ENCODE measurements around the gene CRYGA. TPM values are rescaled to one million over a fixed set of nuclear protein-coding genes. Genes with fewer than 3 reads are reported as not detected.

CRYGA gene
- total RNA-seq, 1 donor from 2014 or later: not detected

DNA sequence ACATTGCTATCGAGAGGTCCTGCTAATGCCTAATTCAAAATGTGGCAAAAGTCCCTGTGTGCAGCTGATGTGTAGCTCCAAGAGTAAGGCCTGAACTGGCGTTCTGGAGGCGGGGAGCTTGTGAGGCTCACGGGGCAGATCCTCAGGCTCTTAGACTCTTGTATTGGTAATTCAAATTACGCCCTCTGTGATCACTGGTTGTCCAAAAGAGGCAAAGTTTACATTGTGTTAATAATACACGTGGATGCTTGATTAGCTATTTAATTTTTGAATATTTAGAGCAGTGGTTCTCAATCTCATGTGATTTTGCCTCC, 12.4 kb upstream of the CRYGA start:
- H3K27ac Mint-ChIP-seq (ENCODE audit: unreplicated experiment): no peak overlapping the region
- no peak for DNase-seq (ENCODE audit: low read depth, low spot score)
- no peaks in the 10 kb centered on the region for H3K27me3 Mint-ChIP-seq (ENCODE audit: low read depth)
- H3K9me3 Mint-ChIP-seq: no peaks in the 10 kb centered on the region
- TF ChIP-seq, protein P1, sequence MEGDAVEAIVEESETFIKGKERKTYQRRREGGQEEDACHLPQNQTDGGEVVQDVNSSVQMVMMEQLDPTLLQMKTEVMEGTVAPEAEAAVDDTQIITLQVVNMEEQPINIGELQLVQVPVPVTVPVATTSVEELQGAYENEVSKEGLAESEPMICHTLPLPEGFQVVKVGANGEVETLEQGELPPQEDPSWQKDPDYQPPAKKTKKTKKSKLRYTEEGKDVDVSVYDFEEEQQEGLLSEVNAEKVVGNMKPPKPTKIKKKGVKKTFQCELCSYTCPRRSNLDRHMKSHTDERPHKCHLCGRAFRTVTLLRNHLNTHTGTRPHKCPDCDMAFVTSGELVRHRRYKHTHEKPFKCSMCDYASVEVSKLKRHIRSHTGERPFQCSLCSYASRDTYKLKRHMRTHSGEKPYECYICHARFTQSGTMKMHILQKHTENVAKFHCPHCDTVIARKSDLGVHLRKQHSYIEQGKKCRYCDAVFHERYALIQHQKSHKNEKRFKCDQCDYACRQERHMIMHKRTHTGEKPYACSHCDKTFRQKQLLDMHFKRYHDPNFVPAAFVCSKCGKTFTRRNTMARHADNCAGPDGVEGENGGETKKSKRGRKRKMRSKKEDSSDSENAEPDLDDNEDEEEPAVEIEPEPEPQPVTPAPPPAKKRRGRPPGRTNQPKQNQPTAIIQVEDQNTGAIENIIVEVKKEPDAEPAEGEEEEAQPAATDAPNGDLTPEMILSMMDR (conservative IDR thresholded peaks at IDR 0.05): no peak
- H3K4me3 Mint-ChIP-seq: no peak overlapping the region
- H3K4me1 Mint-ChIP-seq: peaks cover 10% of the 10 kb centered on the region
- no peaks in the 10 kb centered on the region for H3K36me3 Mint-ChIP-seq (ENCODE audit: low read depth)

DNA sequence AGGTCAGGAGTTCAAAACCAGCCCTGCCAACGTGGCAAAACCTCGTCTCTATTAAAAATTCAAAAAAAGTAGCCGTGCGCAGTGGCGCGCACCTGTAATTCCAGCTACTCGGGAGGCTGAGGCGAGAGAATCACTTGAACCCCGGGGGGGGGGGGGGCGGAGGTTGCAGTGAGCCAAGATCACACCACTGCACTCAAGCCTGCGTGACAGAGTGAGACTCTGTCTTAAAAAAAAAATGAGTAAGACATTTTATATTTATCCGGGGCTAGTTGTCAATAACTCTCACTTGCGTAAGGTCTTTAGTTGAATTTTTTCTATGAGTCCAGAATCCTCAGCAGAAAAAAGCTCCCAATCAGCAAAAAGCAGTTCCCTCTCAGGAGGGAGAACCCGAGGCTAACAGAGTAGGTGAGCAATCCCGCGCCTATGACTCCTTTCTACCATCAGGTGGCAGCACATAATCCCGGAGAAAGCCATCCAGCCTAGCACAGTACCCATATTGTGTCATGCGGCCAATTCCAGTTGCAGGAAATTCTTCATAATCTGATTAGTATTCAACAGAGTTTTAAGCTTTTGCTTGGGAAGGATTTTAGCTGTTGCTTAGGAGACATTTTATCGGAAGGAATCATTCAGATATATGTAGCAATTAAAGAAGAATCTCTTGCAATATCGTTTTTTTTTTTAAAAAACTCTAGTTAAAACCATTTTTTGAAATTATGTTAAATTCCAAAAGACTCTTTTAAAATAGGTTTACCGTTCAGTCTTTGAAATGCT, 11.9 kb upstream of the CRYGA start:
- Mint-ChIP-seq H3K4me1 (peaks cover 11% of the 10 kb centered on the region), H3K36me3 (ENCODE audit: low read depth) (no peaks in the 10 kb centered on the region), H3K4me3 (no peak overlapping the region), H3K27me3 (ENCODE audit: low read depth) (no peaks in the 10 kb centered on the region), H3K27ac (ENCODE audit: unreplicated experiment) (no peak overlapping the region), H3K9me3 (no peaks in the 10 kb centered on the region)
- peak; percentile 76 for DNase-seq (ENCODE audit: low read depth, low spot score)
- TF ChIP-seq, protein P1 (conservative IDR thresholded peaks at IDR 0.05): peak; percentile 90

DNA sequence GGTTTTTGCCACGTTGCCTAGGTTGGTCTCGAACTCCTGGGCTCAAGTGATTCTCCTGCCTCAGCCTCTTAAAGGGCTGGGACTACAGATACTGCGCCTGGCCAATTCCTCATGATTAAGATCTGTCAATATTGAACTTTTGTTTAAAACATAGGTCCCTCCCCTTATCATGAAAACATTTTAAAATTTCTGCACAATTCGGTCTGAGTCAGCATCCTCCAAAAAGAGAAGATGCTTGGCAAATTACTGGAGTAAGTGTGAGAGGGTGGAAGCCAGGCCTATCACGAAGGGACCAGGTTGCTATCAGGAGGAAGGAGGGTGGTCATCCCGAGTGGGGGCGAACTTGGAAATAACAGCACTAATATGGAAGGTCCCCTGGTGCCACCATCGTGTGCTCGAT, 10.8 kb upstream of the CRYGA start:
- Mint-ChIP-seq H3K4me1 (peaks cover 15% of the 10 kb centered on the region), H3K36me3 (ENCODE audit: low read depth) (no peaks in the 10 kb centered on the region), H3K4me3 (no peak overlapping the region), H3K27ac (ENCODE audit: unreplicated experiment) (no peak overlapping the region), H3K27me3 (ENCODE audit: low read depth) (no peaks in the 10 kb centered on the region), H3K9me3 (no peaks in the 10 kb centered on the region)
- no peak for DNase-seq (ENCODE audit: low read depth, low spot score)
- TF ChIP-seq, protein P1 (conservative IDR thresholded peaks at IDR 0.05): no peak

DNA sequence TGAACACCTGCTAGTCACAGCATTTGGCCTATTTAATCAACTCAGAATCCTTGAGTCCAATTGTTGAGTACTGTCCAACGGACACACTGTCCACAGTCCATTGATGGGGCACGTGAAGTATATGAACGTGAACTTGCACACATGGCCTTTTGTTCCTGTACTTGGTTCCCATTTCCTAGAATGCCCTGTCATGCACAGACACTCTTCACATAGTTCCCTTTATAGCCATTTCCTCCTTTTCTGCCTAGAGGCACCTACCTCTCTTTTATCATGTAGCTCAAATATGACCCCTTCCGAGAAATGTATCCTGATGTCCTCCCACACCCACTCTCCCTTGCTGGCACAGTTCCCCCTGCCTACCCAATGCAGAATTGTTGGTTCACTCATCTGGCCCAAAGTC, 8.7 kb upstream of the CRYGA start:
- Mint-ChIP-seq H3K27me3 (ENCODE audit: low read depth) (no peaks in the 10 kb centered on the region), H3K4me1 (peaks cover 15% of the 10 kb centered on the region), H3K36me3 (ENCODE audit: low read depth) (no peaks in the 10 kb centered on the region), H3K9me3 (no peaks in the 10 kb centered on the region), H3K4me3 (no peak overlapping the region), H3K27ac (ENCODE audit: unreplicated experiment) (no peak overlapping the region)
- TF ChIP-seq, protein P1 (conservative IDR thresholded peaks at IDR 0.05): no peak
- no peak for DNase-seq (ENCODE audit: low read depth, low spot score)

DNA sequence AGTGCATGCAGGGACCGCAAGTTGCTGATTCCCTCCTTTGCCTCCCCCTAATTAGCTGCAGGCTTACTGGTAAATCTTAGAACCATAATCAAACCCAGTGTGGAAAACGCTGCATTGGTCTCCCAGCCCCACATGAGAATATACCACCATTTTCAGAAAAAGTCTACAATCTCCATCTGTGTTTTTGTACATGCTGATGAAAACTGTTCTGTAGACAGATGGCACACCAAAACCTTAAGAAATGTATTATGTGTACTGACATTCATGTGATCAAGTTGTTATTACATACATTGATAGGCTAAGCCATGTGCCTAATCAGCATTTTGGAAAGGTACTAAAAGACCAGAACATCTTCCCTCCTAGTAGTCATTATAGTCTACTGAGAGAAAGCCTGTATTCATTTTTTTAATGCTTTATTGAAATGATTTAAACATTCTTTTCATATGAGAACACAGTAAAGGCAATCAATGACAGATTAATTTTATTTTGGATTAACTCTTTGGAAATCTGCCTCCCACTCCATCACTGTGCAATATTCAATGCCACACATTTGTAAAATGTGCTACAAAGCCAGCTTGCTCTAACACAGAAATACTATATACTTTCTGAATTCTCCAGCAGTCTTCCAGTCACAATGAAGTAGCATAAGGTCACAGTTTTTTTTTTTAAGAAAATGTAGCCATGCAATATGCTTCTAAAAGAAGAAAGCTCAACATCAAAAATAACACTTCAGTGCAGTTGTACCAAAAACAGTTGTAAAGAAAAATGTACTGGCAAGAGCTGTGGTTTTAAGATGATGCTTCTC, 1.8 kb upstream of the CRYGA start:
- Mint-ChIP-seq H3K27me3 (ENCODE audit: low read depth) (no peaks in the 10 kb centered on the region), H3K9me3 (no peaks in the 10 kb centered on the region), H3K4me1 (peaks cover 22% of the 10 kb centered on the region), H3K4me3 (no peak overlapping the region), H3K36me3 (ENCODE audit: low read depth) (no peaks in the 10 kb centered on the region), H3K27ac (ENCODE audit: unreplicated experiment) (no peak overlapping the region)
- DNase-seq (ENCODE audit: low read depth, low spot score): no peak
- TF ChIP-seq, protein P1 (conservative IDR thresholded peaks at IDR 0.05): no peak
